HG02588 (cell line): ENCODE data around the gene POMT2.

Experiments
- ATAC-seq: cut with Tn5 transposase; IDR thresholded peaks from one replicate; pipeline ENCODE4 v1.9.1; 2021; ENCODE audit warnings: mild to moderate bottlenecking, moderate library complexity; ENCODE audit not compliant: unreplicated experiment

The POMT2 gene

GRCh38 chr14:77270361-77271112, 50.1 kb downstream of the POMT2 start:
- no peak for ATAC-seq

- no peak for ATAC-seq
Measured at GRCh38 chr14:77268989-77269600, 51.6 kb downstream of the POMT2 start.

GRCh38 chr14:77267937-77268699, 52.6 kb downstream of the POMT2 start:
- ATAC-seq, result no peak

- no peak for ATAC-seq
Measured at GRCh38 chr14:77266336-77266735, 54.3 kb downstream of the POMT2 start.

- no peak for ATAC-seq
Measured at GRCh38 chr14:77265561-77266335, 54.9 kb downstream of the POMT2 start.

- ATAC-seq, result no peak
Measured at GRCh38 chr14:77265187-77265515, 55.5 kb downstream of the POMT2 start.

- no peak for ATAC-seq
Measured at GRCh38 chr14:77264466-77265186, 56.1 kb downstream of the POMT2 start.

GRCh38 chr14:77260631-77261030, 60.1 kb downstream of the POMT2 start:
- ATAC-seq, result no peak

- no peak for ATAC-seq
Measured at GRCh38 chr14:77260199-77260598, 60.5 kb downstream of the POMT2 start.

GRCh38 chr14:77259025-77259715, 61.5 kb downstream of the POMT2 start:
- ATAC-seq, result no peak

GRCh38 chr14:77258566-77258965, 62.1 kb downstream of the POMT2 start:
- ATAC-seq, result no peak

- ATAC-seq, result no peak
Measured at GRCh38 chr14:77257700-77258099, 63.0 kb downstream of the POMT2 start.

- no peak for ATAC-seq
Measured at GRCh38 chr14:77256694-77257093, 64.0 kb downstream of the POMT2 start.

GRCh38 chr14:77253333-77254190, 67.1 kb downstream of the POMT2 start:
- ATAC-seq, result no peak

- ATAC-seq, result no peak
Measured at GRCh38 chr14:77251870-77252269, 68.8 kb downstream of the POMT2 start.

- ATAC-seq, result no peak
Measured at GRCh38 chr14:77250927-77251326, 69.8 kb downstream of the POMT2 start.

- no peak for ATAC-seq
Measured at GRCh38 chr14:77249286-77249685, 71.4 kb downstream of the POMT2 start.

GRCh38 chr14:77248666-77249065, 72.0 kb downstream of the POMT2 start:
- no peak for ATAC-seq

GRCh38 chr14:77246784-77247183, 73.9 kb downstream of the POMT2 start:
- ATAC-seq, result no peak
